ENCODE measurements around the gene LENG1. TPM values are rescaled to one million over a fixed set of nuclear protein-coding genes. Genes with fewer than 3 reads are reported as not detected.
A peak's percentile ranks its signal among the peaks of the same experiment; 100 is the strongest.
"Not testable (repeated sequence)": the region's sequence is repeated elsewhere in the genome, so short reads cannot be mapped to it uniquely, and the experiment has no call there.

The LENG1 gene
- total and polyA plus RNA-seq, 5 donors: 5.3 to 11.0 (median 7.2) TPM

GRCh38 chr19:54201172-54201701, 41.7 kb upstream of the LENG1 start:
- Histone ChIP-seq H3K4me3 (ENCODE audit: low read length) (peak overlapping the region; percentile 84), H3K9me3 (ENCODE audit: control insufficient read depth, low read length) (no peaks in the 10 kb centered on the region), H3K27ac (ENCODE audit: low read length) (peak overlapping the region; percentile 99), H3K4me1 (ENCODE audit: control insufficient read depth, insufficient read depth, low read length) (peaks cover 14% of the 10 kb centered on the region), H3K27me3 (ENCODE audit: control insufficient read depth, insufficient read depth) (no peaks in the 10 kb centered on the region)
- ATAC-seq: peak in 1 of 2 donors; percentile 7
- intact Hi-C loops (cut with DNase I): no loop called here
- WGBS: 3% methylated on average over 28 of the region's 28 CpGs
- peak in 2 of 3 donors; percentile 35 to 38 for DNase-seq

DNA sequence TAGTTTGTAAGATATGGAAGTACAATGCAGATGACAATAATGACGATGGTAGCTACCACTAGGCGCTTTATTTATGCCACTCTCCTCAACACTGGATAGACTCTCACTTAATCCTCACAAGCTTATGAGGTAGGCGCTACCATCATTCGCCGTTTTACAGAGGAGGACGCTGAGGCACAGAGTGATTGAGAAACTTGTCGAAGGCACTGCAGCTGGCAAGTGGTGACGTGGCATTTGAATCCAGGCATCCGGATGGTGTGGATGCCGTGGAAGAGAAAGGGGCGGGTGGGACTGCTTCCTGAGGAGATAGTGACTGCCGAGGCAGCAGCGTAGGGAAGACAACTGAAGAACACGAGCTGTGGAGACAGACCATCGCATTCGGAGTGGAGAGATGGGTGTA, 39.9 kb upstream of the LENG1 start:
- no peak for ATAC-seq

DNA sequence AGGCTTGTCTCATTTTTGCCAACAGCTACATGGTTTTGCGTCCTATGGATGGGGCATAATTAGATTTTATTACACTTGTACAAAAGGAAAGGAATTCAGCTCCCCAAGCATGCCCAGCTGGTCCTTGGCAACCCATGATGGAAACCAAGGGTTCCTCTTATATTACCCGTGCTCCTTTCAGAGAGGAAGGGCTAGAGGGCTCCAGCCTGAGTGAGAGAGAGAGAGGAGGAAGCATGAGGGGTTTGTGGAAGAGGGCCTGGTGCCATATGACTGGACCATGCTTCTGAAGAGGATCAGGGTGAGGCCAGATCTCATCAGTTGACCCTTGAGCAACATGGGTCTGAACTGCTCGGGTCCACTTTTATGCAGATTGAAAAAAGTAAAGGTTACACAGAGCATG, 37.6 kb upstream of the LENG1 start:
- 89% methylated on average over 3 of the region's 3 CpGs for WGBS
- no peak for DNase-seq

More for the DNA sequence above, 39.9 kb upstream of the LENG1 start:
- Histone ChIP-seq H3K4me3 (ENCODE audit: low read length) (no peak overlapping the region), H3K9me3 (ENCODE audit: control insufficient read depth, low read length) (no peaks in the 10 kb centered on the region), H3K27ac (ENCODE audit: low read length) (no peak overlapping the region), H3K4me1 (ENCODE audit: control insufficient read depth, insufficient read depth, low read length) (peaks cover 14% of the 10 kb centered on the region), H3K27me3 (ENCODE audit: control insufficient read depth, insufficient read depth) (no peaks in the 10 kb centered on the region)
- 74% methylated on average over 16 of the region's 16 CpGs for WGBS
- peak in 1 of 3 donors; percentile 32 for DNase-seq
- intact Hi-C loops (cut with DNase I): no loop called here

DNA sequence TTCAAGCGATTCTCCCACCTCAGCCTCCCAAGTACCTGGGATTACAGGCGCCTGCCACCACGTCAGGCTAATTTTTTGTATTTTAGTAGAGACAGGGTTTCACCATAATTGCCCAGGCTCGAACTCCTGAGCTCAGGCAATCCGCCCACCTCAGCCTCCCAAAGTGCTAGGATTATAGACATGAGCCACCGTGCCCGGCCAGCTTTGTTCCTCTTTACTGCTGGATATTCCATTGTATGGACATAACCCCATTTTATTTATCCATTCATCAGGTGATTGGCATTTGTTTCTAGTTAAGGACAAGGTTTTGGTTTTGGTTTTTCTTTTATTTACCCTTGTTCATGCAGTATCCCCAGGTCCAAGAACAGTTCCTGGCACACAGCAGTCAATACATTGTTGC, 37.0 kb upstream of the LENG1 start:
- intact Hi-C loops (cut with DNase I): no loop called here
- no peak overlapping the region for H3K27ac ChIP-seq (ENCODE audit: low read length)
- 95% methylated on average over 7 of the region's 7 CpGs for WGBS
- H3K4me3 ChIP-seq (ENCODE audit: low read length): no peak overlapping the region
- peaks cover 2% of the 10 kb centered on the region for H3K4me1 ChIP-seq (ENCODE audit: control insufficient read depth, insufficient read depth, low read length)
- DNase-seq: peak in 1 of 3 donors; percentile 4
- H3K9me3 ChIP-seq (ENCODE audit: control insufficient read depth, low read length): no peaks in the 10 kb centered on the region
- no peaks in the 10 kb centered on the region for H3K27me3 ChIP-seq (ENCODE audit: control insufficient read depth, insufficient read depth)
- ATAC-seq: no peak

More for the DNA sequence above, 37.6 kb upstream of the LENG1 start:
- Histone ChIP-seq H3K4me3 (ENCODE audit: low read length) (no peak overlapping the region), H3K9me3 (ENCODE audit: control insufficient read depth, low read length) (no peaks in the 10 kb centered on the region), H3K27ac (ENCODE audit: low read length) (no peak overlapping the region), H3K27me3 (ENCODE audit: control insufficient read depth, insufficient read depth) (no peaks in the 10 kb centered on the region), H3K4me1 (ENCODE audit: control insufficient read depth, insufficient read depth, low read length) (peaks cover 4% of the 10 kb centered on the region)
- intact Hi-C loops (cut with DNase I): no loop called here
- ATAC-seq: no peak

GRCh38 chr19:54194463-54194862, 34.9 kb upstream of the LENG1 start:
- peak in 1 of 3 donors; percentile 40 for DNase-seq
- H3K4me1 ChIP-seq (ENCODE audit: control insufficient read depth, insufficient read depth, low read length); ATAC-seq; H3K27ac ChIP-seq (ENCODE audit: low read length); H3K4me3 ChIP-seq (ENCODE audit: low read length); H3K27me3 ChIP-seq (ENCODE audit: control insufficient read depth, insufficient read depth); H3K9me3 ChIP-seq (ENCODE audit: control insufficient read depth, low read length); intact Hi-C loops (cut with DNase I): not testable (repeated sequence)
- 92% methylated on average over 12 of the region's 12 CpGs for WGBS

DNA sequence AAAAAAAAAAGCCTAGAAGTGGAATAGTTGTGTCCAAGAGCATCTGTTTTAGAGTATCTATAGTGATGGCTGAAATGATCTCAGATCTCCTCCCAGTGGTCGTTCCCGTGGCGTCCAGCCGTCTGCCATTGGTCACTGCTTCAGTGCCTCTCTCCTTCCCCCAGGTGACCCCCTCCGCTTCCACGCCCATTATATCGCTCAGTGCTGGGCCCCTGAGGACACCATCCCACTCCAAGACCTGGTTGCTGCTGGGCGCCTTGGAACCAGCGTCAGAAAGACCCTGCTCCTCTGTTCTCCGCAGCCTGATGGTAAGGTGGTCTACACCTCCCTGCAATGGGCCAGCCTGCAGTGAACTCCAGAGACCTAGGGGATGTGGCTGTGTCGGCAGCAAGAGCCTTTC, 33.5 kb upstream of the LENG1 start:
- 93% methylated on average over 11 of the region's 11 CpGs for WGBS
- Histone ChIP-seq H3K9me3 (ENCODE audit: control insufficient read depth, low read length) (no peaks in the 10 kb centered on the region), H3K27ac (ENCODE audit: low read length) (no peak overlapping the region), H3K4me1 (ENCODE audit: control insufficient read depth, insufficient read depth, low read length) (peaks cover 2% of the 10 kb centered on the region), H3K27me3 (ENCODE audit: control insufficient read depth, insufficient read depth) (no peaks in the 10 kb centered on the region), H3K4me3 (ENCODE audit: low read length) (no peak overlapping the region)
- no peak for ATAC-seq
- no peak for DNase-seq
- intact Hi-C loops (cut with DNase I): no loop called here

- Histone ChIP-seq H3K27me3 (ENCODE audit: control insufficient read depth, insufficient read depth) (no peaks in the 10 kb centered on the region), H3K27ac (ENCODE audit: low read length) (peak overlapping the region; percentile 87), H3K9me3 (ENCODE audit: control insufficient read depth, low read length) (no peaks in the 10 kb centered on the region), H3K4me1 (ENCODE audit: control insufficient read depth, insufficient read depth, low read length) (peaks cover 2% of the 10 kb centered on the region), H3K4me3 (ENCODE audit: low read length) (peak overlapping the region; percentile 69)
- peak in 2 of 3 donors; percentile 66 to 71 for DNase-seq
- WGBS: 61% methylated on average over 19 of the region's 19 CpGs
- intact Hi-C loops (cut with DNase I): no loop called here
- ATAC-seq: no peak
Observed at GRCh38 chr19:54191811-54192453, 32.4 kb upstream of the LENG1 start.

DNA sequence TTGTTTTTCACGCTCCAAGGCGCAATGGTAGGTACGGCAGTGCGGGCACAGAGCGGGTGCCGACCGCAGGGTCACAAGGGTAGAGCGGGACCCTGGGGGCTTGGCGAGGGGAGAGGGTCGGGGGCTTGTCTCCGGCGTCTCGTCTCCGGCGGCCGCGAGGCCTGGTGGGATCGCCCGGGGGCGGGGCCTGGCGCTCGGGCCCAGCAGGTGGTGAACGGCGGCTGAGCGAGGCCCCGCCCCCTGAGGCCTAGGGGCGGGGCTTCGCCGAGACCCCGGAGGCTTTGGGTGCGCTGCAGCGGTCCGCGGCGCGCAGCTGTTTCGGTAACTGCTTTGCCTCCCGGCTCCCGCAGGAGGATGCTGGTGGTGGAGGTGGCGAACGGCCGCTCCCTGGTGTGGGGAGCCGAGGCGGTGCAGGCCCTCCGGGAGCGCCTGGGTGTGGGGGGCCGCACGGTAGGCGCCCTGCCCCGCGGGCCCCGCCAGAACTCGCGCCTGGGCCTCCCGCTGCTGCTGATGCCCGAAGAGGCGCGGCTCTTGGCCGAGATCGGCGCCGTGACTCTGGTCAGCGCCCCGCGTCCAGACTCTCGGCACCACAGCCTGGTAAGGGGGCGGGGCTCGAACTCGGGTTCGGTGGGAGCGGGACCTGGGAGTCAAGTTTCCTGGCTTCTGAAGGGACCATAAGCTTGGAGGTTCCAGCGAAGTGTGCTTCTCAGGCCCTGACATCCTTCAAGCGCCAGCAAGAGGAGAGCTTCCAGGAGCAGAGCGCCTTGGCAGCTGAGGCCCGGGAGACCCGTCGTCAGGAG, 31.7 kb upstream of the LENG1 start, which contains the start of gene TSEN34:
Gene TSEN34 (plus strand): TSS at position 298 of the 800 bp plus-strand sequence. CDS start 57 bp downstream, at position 355.
- H3K9me3 ChIP-seq (ENCODE audit: control insufficient read depth, low read length): no peaks in the 10 kb centered on the region
- H3K4me3 ChIP-seq (ENCODE audit: low read length): peak within 1 kb of the TSS; percentile 69
- intact Hi-C loops (cut with DNase I): no loop called here
- ATAC-seq (peak; percentile 58 to 59), DNase-seq (peak; percentile 90 to 97 (median 96))
- WGBS: under 1% methylated on average over 77 of the region's 77 CpGs
- H3K27me3 ChIP-seq (ENCODE audit: control insufficient read depth, insufficient read depth): no peaks in the 10 kb centered on the region
- peak within 1 kb of the TSS; percentile 95 for H3K27ac ChIP-seq (ENCODE audit: low read length)
- peaks cover 2% of the 10 kb centered on the region for H3K4me1 ChIP-seq (ENCODE audit: control insufficient read depth, insufficient read depth, low read length)

DNA sequence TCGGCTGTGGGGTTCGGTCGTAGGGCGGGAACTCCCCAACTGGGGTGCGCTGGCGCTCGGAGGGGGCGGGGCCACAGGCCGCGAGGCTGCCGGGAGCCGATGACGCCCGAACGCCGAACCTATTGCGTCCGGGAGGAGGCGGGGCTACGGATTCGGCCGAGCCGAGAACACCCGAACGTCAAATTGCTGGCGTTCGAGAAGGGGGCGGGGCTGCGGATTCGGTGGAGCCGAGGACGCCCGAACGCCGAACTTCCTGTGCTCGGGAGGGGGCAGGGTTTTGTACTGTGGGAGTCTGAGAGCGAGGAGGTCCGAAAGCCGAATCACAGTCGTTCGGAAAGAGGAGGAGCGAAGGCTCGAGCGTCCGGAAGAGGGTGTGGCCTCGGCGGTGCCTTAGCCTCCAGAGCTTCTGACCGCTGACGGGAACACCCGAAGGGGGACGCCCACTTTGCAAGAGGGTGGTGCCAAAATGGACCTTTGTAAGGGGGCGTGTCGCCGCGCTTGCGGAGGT, 31.0 kb upstream of the LENG1 start:
- peak overlapping the region; percentile 69 for H3K4me3 ChIP-seq (ENCODE audit: low read length)
- intact Hi-C loops (cut with DNase I): no loop called here
- WGBS: under 1% methylated on average over 56 of the region's 56 CpGs
- H3K9me3 ChIP-seq (ENCODE audit: control insufficient read depth, low read length): no peaks in the 10 kb centered on the region
- peak; percentile 99 to 100 (median 100) for DNase-seq
- H3K27ac ChIP-seq (ENCODE audit: low read length): peak overlapping the region; percentile 95
- H3K4me1 ChIP-seq (ENCODE audit: control insufficient read depth, insufficient read depth, low read length): peaks cover 2% of the 10 kb centered on the region
- H3K27me3 ChIP-seq (ENCODE audit: control insufficient read depth, insufficient read depth): no peaks in the 10 kb centered on the region
- peak; percentile 87 for ATAC-seq

DNA sequence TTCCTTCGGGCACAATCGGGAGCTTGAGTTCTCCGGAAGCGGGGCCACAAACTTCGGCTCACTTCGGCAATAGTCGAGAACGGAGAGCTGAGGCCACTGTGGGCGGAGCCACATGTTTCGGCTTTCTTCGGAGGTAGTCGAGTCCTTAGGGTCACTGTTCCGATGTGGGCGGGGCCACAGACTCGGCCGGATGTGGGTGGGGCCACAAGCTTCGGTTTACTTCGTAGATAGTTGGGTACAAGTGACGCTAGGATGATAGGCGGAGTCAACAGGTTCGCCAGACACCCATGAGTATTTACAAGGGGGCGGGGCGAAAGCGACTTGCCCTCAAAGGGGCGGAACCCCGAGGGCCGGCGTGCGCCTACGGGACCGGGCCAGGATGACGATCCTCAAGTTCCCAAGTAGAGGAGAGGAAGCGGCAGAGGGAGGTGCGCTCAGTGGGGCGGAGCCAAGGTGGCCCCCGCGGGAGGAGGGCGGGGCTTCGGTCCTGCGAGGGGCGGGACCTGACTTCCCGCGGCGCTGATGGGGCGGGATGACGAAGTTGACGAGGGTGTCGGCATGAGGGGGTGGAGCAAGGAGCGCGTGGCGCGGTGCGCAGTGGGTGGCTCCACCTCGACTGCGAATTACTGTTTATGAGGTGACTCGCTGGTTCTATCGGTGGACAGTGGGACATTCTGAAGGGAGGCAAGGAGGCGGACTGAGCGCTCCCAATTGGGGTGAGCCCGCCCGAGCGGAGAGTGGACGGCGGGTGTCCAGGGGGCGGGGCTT, 30.4 kb upstream of the LENG1 start:
- Histone ChIP-seq H3K4me3 (ENCODE audit: low read length) (peak overlapping the region; percentile 53), H3K27ac (ENCODE audit: low read length) (peak overlapping the region; percentile 95), H3K9me3 (ENCODE audit: control insufficient read depth, low read length) (no peaks in the 10 kb centered on the region), H3K27me3 (ENCODE audit: control insufficient read depth, insufficient read depth) (no peaks in the 10 kb centered on the region), H3K4me1 (ENCODE audit: control insufficient read depth, insufficient read depth, low read length) (peaks cover 2% of the 10 kb centered on the region)
- ATAC-seq (peak; percentile 86 to 87), DNase-seq (peak; percentile 100)
- under 1% methylated on average over 65 of the region's 65 CpGs for WGBS
- intact Hi-C loops (cut with DNase I): no loop called here

Data from right cardiac atrium (tissue), 5 donors.